Adipose tissue (tissue), 3 donors: ENCODE measurements around the gene PPM1H. TPM values are rescaled to one million over a fixed set of nuclear protein-coding genes. Genes with fewer than 3 reads are reported as not detected.
"Not testable (repeated sequence)": the region's sequence is repeated elsewhere in the genome, so short reads cannot be mapped to it uniquely, and the experiment has no call there.

ENCODE experiments used
- H3K27ac ChIP-seq: one replicate; pipeline ENCODE4 v1.5.1; 2013; ENCODE audit warnings: low read depth, low read length
- WGBS, 3 donors: extraction: QIAGEN DNeasy Blood & Tissue Kit; methylation state at CpG; one replicate each; pipeline ENCODE4 v1.1.7; 2013; 5-methylcytosine and 5-hydroxymethylcytosine counted together
- polyA plus RNA-seq, 3 donors: library from polyadenylated mRNA; stranded (reverse); fragments of 200-250 nt; gene quantifications; one replicate each; pipeline ENCODE4 v1.2.3, GENCODE V29; 2013
- donor health status: healthy with polysubstance abuse.
- donor health status: Bipolar disorder and iron deficiency.
- donor health status: healthy.

PPM1H gene
- polyA plus RNA-seq, 3 donors: 0.56 to 1.9 (median 1.5) TPM

DNA sequence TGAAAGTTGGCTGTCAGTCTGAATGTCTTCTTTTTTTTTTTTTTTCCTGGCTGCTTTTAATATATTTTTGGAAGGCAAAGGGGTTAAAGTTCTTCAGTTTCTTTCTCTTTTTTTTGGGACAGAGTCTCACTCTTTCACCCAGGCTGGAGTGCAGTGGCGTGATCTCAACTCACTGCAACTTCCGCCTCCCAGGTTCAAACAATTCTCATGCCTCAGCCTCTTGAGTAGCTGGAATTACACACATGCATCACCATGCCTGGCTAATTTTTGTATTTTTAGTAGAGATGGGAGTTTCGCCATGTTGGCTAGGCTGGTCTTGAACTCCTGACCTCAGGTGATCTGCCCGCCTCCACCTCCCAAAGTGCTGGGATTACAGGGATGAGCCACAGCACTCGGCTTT is 270.0 kb downstream of the PPM1H start:
- H3K27ac ChIP-seq: not testable (repeated sequence)
- WGBS, 3 donors: 92 to 97% (median 93%) methylated on average over 5 of the region's 5 CpGs

- H3K27ac ChIP-seq: no peak overlapping the region
- WGBS, 3 donors: 29 to 91% (median 39%) methylated on average over 2 of the region's 2 CpGs
These were observed 274.2 kb downstream of the PPM1H start for GRCh38 chr12:62660756-62661155.

- H3K27ac ChIP-seq: no peak overlapping the region
- 67 to 76% (median 74%) methylated on average over 3 of the region's 3 CpGs for WGBS, 3 donors
These were observed 275.3 kb downstream of the PPM1H start for GRCh38 chr12:62659453-62660295.

GRCh38 chr12:62658910-62659309 is 276.0 kb downstream of the PPM1H start:
- WGBS, 3 donors: 85 to 91% (median 90%) methylated on average over 7 of the region's 7 CpGs
- no peak overlapping the region for H3K27ac ChIP-seq

GRCh38 chr12:62657363-62657632 is 277.7 kb downstream of the PPM1H start:
- WGBS, 3 donors: 69 to 84% (median 75%) methylated on average over 1 of the region's 1 CpG
- H3K27ac ChIP-seq: no peak overlapping the region

DNA sequence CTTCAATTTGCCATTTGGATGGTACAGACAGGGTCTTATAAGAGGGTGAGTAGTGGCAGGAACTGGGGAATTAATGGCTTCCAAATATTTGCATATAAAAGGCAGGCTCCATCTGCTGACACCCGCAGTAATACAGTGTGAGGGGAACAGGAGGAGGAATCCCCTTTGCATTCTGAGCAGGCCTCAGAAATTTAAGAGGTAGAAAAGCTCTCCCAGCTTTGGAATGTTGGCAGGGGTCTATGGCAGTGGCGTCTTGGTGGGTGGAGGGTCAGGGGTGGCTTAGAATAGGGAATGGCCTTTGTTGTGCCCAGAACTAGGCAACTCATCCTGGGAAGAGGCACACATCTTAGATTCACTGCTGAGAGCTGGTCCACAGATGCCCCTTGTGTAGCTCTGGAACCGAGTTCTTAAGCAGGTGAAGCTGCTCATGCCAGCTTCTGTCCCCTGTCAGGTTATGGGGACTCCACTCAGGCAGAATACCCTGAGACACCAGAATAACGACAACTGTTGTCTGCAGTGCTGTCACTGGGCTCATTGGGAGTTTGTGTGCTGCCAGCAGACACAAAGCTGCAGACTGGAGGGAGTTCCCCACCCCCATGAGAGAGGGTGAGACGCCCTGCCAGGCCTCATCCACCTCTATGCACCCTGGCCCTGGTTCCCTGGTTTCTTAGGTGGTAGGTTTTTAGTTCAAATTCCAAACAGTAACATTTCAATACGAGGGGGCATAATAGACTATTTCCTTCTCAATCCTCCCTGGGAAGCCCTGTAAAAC is 278.2 kb downstream of the PPM1H start:
- 85 to 90% (median 88%) methylated on average over 6 of the region's 6 CpGs for WGBS, 3 donors
- no peak overlapping the region for H3K27ac ChIP-seq

DNA sequence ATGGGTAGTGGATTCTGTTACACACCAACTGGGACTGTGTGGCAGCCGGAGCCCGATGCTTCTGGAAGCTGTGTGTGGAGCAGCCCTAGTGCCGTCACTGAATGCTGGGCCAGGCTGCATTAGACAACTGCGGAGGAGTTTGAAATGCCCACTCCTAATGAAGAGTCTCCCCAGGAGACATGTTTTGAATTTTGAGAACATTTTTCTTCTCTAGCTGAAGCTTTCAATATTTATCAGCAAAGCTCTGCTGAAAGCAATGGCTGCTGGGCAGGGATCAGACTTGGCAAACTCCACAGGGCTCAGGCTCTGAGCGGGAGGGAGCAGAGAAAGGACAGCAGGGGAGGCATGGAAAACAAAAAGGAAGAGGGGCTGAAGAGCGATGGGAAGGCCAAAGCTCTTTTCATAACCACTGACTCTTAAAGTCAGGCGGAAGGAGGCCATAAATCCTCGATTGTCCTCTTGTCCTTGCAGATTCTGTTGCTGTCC is 279.2 kb downstream of the PPM1H start:
- no peak overlapping the region for H3K27ac ChIP-seq
- 78 to 93% (median 89%) methylated on average over 8 of the region's 8 CpGs for WGBS, 3 donors

- H3K27ac ChIP-seq: no peak overlapping the region
- WGBS, 3 donors: 75 to 87% (median 82%) methylated on average over 21 of the region's 21 CpGs
These were observed 280.4 kb downstream of the PPM1H start for GRCh38 chr12:62654326-62655241.

GRCh38 chr12:62653740-62654139 is 281.2 kb downstream of the PPM1H start:
- H3K27ac ChIP-seq: no peak overlapping the region
- WGBS, 3 donors: 77 to 93% (median 83%) methylated on average over 6 of the region's 6 CpGs

GRCh38 chr12:62653304-62653703 is 281.6 kb downstream of the PPM1H start:
- WGBS, 3 donors: 61 to 73% (median 71%) methylated on average over 3 of the region's 3 CpGs
- H3K27ac ChIP-seq: no peak overlapping the region

- no peak overlapping the region for H3K27ac ChIP-seq
These were observed 283.8 kb downstream of the PPM1H start for GRCh38 chr12:62651138-62651537.

GRCh38 chr12:62649412-62650138 is 285.4 kb downstream of the PPM1H start:
- 72 to 79% (median 77%) methylated on average over 4 of the region's 4 CpGs for WGBS, 3 donors
- no peak overlapping the region for H3K27ac ChIP-seq

More at GRCh38 chr12:62651138-62651537, 283.8 kb downstream of the PPM1H start:
- whole genome bisulfite sequencing, 3 donors: 89 to 99% (median 94%) methylated on average over 2 of the region's 2 CpGs

GRCh38 chr12:62647586-62647985 is 287.4 kb downstream of the PPM1H start:
- no peak overlapping the region for H3K27ac ChIP-seq
- WGBS, 3 donors: 14 to 67% (median 28%) methylated on average over 3 of the region's 3 CpGs

DNA sequence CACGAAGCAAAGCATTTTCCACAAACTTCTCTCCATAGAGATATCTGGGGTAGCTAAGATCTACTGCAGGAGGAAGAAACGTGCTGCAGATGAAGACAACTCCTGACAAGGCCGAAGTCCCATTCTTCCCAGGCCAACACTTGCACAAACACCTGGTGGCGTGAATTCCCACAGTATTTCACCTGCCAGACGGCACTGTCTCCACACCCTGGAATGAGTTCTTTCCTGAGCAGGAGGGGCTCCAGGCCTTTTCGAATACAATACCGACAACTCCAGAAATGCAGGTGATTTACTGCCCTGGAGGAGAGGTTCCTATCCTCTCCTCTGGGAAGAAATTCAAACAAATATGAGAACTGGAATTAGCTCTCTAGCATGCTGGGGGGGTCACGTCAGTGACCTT is 288.4 kb downstream of the PPM1H start:
- 91 to 97% (median 97%) methylated on average over 8 of the region's 8 CpGs for WGBS, 3 donors
- no peak overlapping the region for H3K27ac ChIP-seq

- no peak overlapping the region for H3K27ac ChIP-seq
- WGBS, 3 donors: 76 to 87% (median 80%) methylated on average over 2 of the region's 2 CpGs
These were observed 291.5 kb downstream of the PPM1H start for GRCh38 chr12:62643486-62643885.

GRCh38 chr12:62642486-62642885 is 292.5 kb downstream of the PPM1H start:
- 71 to 86% (median 73%) methylated on average over 2 of the region's 2 CpGs for WGBS, 3 donors
- no peak overlapping the region for H3K27ac ChIP-seq

DNA sequence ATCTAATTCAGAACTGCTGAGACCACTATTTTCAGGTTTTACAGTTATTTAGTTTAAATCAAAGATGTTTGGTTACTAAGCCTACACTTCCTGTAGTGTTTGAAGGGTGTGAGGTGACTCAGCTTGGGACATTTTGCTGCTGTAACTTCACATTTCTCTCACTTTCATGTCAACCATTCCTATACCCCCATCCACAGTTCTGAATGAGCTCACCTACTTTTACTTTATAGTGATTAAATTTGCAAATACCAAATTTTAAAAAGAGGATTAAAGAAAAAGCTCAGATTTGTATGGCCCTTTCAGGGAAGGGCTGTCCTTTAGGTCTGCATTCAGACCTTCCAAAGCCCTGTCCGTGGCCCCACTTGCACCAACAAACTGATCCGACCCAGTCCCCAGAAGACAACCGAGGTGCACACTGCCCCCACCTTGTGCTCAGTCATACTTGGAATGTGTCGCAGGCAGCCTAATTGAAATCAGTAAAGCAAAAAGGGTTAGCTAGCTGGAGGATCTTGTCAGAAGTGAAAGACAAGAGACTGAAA is 294.0 kb downstream of the PPM1H start:
- WGBS, 3 donors: 74 to 81% (median 75%) methylated on average over 4 of the region's 4 CpGs

GRCh38 chr12:62637679-62638078 is 297.3 kb downstream of the PPM1H start:
- H3K27ac ChIP-seq: no peak overlapping the region
- WGBS, 3 donors: 73 to 81% (median 75%) methylated on average over 5 of the region's 5 CpGs

More for the DNA sequence above, 294.0 kb downstream of the PPM1H start:
- H3K27ac ChIP-seq: no peak overlapping the region
